Measurements from ENCODE around the gene ZDHHC11B. TPM values are rescaled to one million over a fixed set of nuclear protein-coding genes. Genes with fewer than 3 reads are reported as not detected.

Gene ZDHHC11B
- total RNA-seq, 6 experiments from 2014 or later, result 0.17 to 0.19 TPM; not detected in 4

DNA sequence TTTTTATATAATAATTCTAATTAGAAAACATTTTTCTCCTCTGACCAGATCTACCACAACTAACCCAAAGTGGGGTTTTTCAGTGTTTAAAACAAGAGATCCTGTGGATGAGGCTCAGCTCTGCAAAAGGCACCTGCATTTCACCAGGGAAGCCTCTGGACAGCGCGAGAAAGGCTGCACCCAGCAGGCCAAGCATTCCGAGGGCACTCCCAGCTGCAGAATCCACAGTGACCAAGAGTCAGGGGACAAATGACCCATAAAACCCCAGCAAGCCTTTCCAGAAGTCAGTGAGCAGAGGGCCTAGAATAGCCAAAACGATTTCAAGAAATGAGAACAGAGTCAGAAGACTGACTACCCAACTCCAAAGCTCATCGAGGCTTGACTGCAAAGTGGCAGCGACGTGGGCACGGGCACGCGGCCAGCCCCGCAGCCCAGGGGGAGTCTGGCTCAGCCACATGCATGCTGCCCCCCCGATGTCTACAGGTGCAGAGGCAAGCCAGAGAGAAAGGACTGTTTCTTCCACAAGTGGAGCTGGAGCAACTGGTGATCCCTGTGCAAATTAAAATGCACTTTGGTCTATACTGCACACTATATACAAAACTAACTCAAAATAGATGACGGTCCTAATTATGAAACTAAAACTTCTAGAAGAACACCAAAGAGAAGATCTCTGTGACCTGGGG lies 117.6 kb downstream of the ZDHHC11B start:
- Mint-ChIP-seq H3K4me3 (no peak overlapping the region), H3K27me3 (ENCODE audit: insufficient read depth) (no peaks in the 10 kb centered on the region), H3K9me3 (no peaks in the 10 kb centered on the region), H3K36me3 (ENCODE audit: low read depth) (peaks cover 9% of the 10 kb centered on the region; the same call in 1 of the 2 replicates), H3K27ac (no peak overlapping the region), H3K4me1 (ENCODE audit: low read depth) (no peaks in the 10 kb centered on the region)
- TF ChIP-seq CTCF (IDR thresholded peaks at IDR 0.05), result no peak
- no peak for DNase-seq

DNA sequence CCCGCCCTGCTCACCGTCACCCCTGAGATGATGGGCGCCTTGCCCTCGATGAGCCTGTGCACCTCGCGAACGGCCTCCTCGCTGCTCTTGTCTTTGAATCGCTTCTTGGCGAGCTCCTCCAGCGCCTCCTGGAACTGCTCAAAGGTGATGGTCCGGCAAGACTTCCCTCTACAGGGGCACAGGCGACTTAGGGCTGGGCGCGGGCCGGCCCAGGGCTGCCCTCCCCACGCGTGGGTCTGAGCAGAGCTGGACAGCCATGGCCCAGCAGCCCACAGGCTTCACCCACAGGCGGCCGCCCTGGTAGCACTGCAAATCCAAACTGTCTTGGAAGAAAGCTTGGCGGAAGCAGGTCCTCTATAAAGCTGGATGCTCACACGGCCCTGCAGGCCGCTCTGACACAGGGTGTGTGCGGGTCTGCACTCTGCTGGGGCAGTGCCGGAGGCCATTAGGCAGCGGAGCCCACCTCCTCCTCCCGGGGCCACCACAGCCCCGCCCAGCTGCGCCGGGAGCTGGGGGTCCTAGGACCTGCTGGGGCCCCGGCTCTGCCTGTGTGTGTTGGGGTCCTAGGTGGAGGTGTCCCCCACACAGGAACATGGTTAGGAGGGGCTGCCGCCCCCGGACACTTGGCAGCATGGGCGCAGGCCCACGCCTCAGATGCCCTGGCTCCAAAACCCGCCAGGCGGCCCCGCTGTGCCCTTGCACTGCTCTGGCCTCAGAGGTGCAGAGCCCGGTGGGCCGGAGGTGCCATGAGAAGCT lies 118.4 kb downstream of the ZDHHC11B start:
- H3K4me1 Mint-ChIP-seq (ENCODE audit: low read depth), result no peaks in the 10 kb centered on the region
- peaks cover 4% of the 10 kb centered on the region; the same call in 1 of the 2 replicates for H3K9me3 Mint-ChIP-seq
- no peak overlapping the region for H3K4me3 Mint-ChIP-seq
- peaks cover 14% of the 10 kb centered on the region for H3K36me3 Mint-ChIP-seq (ENCODE audit: low read depth)
- TF ChIP-seq CTCF (IDR thresholded peaks at IDR 0.05), result no peak
- DNase-seq, result no peak
- no peak overlapping the region for H3K27ac Mint-ChIP-seq
- no peaks in the 10 kb centered on the region; the same call in 1 of the 2 replicates for H3K27me3 Mint-ChIP-seq (ENCODE audit: insufficient read depth)

- Mint-ChIP-seq H3K4me1 (ENCODE audit: low read depth) (no peaks in the 10 kb centered on the region), H3K27me3 (ENCODE audit: insufficient read depth) (no peaks in the 10 kb centered on the region; the same call in 1 of the 2 replicates), H3K9me3 (peaks cover 6% of the 10 kb centered on the region; the same call in 1 of the 2 replicates), H3K4me3 (no peak overlapping the region), H3K27ac (no peak overlapping the region), H3K36me3 (ENCODE audit: low read depth) (peaks cover 17% of the 10 kb centered on the region)
- TF ChIP-seq CTCF (IDR thresholded peaks at IDR 0.05), result no peak
- no peak for DNase-seq
Measured at GRCh38 chr5:665541-665955, 119.0 kb downstream of the ZDHHC11B start.

DNA sequence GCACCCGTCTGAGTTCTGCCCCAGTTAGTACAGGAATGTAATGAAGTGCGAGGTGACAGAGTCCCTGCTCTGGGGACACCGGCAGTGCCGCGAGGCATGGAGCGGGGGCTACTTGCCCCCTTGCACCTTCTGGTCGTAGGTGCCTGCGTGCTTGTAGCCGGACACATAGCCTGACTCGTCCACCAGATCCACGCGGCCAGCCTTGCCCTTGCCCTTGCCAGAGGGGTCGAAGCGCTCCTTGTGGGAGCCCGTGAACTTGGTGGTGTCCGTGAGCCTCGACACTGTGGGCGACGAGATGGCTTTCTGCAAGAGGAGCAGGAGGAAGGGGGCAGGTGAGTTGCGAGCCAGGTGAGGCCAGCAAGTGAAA lies 119.6 kb downstream of the ZDHHC11B start:
- H3K36me3 Mint-ChIP-seq (ENCODE audit: low read depth), result peaks cover 22% of the 10 kb centered on the region
- H3K9me3 Mint-ChIP-seq, result peaks cover 6% of the 10 kb centered on the region; the same call in 1 of the 2 replicates
- DNase-seq, result no peak
- H3K27ac Mint-ChIP-seq, result no peak overlapping the region
- no peak for TF ChIP-seq CTCF (IDR thresholded peaks at IDR 0.05)
- H3K27me3 Mint-ChIP-seq (ENCODE audit: insufficient read depth), result no peaks in the 10 kb centered on the region; the same call in 1 of the 2 replicates
- no peak overlapping the region for H3K4me3 Mint-ChIP-seq
- H3K4me1 Mint-ChIP-seq (ENCODE audit: low read depth), result no peaks in the 10 kb centered on the region

- no peak for TF ChIP-seq CTCF (IDR thresholded peaks at IDR 0.05)
- Mint-ChIP-seq H3K9me3 (peaks cover 6% of the 10 kb centered on the region; the same call in 1 of the 2 replicates), H3K27ac (no peak overlapping the region), H3K4me1 (ENCODE audit: low read depth) (no peaks in the 10 kb centered on the region), H3K4me3 (no peak overlapping the region), H3K27me3 (ENCODE audit: insufficient read depth) (no peaks in the 10 kb centered on the region; the same call in 1 of the 2 replicates), H3K36me3 (ENCODE audit: low read depth) (peaks cover 28% of the 10 kb centered on the region)
- DNase-seq, result no peak
Measured at GRCh38 chr5:664343-664993, 120.1 kb downstream of the ZDHHC11B start.

Data from HFFc6 (cell line).